HAP-1 (cell line): ENCODE measurements around the gene CCDC3.
"Not testable (repeated sequence)": the region's sequence is repeated elsewhere in the genome, so short reads cannot be mapped to it uniquely, and the experiment has no call there.

ENCODE experiments used
- DNase-seq, 2 experiments: peaks; one replicate each; pipeline ENCODE4 v3.0.0-alpha.2; 2016 to 2020; ENCODE audit warnings: low spot score in 2 of 2
- H3K27me3 ChIP-seq: fragments of 250-450 bp; sonication (Bioruptor Pico); 2 replicates; pipeline ENCODE4 v1.5.1; 2020; ENCODE audit warnings: low read depth, mild to moderate bottlenecking, moderate library complexity
- H3K36me3 ChIP-seq: fragments of 250-450 bp; sonication (Bioruptor Pico); replicated peaks from 2 replicates; pipeline ENCODE4 v1.5.1; 2020; ENCODE audit warnings: mild to moderate bottlenecking
- H3K4me1 ChIP-seq: fragments of 250-450 bp; sonication (Bioruptor Pico); 2 replicates; pipeline ENCODE4 v1.5.1; 2020; ENCODE audit warnings: mild to moderate bottlenecking
- H3K4me3 ChIP-seq: fragments of 250-450 bp; sonication (Bioruptor Pico); 2 replicates; pipeline ENCODE4 v1.5.1; 2020; ENCODE audit warnings: mild to moderate bottlenecking, moderate library complexity
- H3K9me3 ChIP-seq: fragments of 250-450 bp; sonication (Bioruptor Pico); 2 replicates; pipeline ENCODE4 v1.5.1; 2020; ENCODE audit warnings: mild to moderate bottlenecking, moderate library complexity
- in situ Hi-C: fragments of 300-500 bp; cut with MboI; formaldehyde crosslinking; loops from 3 replicates; pipeline ENCODE4 v1.14.3; 2020; ENCODE audit warnings: low sequenced_read_pairs, inconsistent platforms, mixed read lengths

The CCDC3 gene

DNA sequence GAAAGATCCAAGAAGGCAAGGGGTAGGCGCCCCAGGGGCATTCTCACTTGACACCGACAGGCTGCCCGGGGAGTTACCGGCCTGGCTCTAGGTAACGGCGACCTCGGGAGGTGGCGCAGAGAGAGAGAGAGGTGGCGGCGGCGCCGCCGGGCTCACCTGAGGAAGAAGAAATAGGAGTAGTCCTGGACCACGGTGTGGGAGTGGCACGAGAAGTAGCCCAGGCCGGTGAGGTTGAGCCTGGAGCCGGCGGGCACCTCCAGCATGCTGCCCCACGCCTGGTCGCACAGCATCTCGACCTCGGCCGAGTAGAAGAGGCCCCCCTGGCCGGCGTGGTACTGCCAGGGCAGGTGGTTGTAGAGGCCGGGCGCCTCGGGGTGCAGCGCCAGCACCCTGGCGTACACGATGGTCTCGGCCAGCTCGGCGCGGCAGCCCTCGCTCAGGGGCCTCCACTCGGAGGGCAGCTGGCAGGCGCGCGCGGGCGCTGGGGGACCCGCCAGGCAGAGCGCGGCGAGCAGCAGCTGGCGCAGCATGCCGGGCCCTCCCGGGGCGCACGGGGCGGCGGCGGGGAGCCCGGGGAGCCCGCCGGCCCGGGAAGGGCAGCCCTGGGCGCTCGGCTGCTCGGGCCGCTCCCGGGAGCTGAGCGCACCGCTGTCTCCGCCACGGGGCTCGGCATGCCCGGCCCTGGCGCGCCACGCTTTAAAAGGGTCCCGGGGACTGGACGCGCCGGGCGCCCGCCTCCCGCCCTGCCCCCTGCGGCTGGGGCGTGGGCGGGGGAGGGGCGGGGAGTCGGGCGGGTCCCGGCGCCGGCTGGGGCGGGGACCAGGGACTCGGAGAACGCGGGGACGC, at the start of gene CCDC3:
Gene CCDC3, minus strand, starts transcription at position 673 of the 846 bp plus-strand sequence. Its CDS starts 143 bp downstream, at position 530.
- in situ Hi-C loops, result no loop called here
- Histone ChIP-seq H3K9me3 (no peaks in the 10 kb centered on the region), H3K4me1 (peaks cover 4% of the 10 kb centered on the region), H3K27me3 (no peaks in the 10 kb centered on the region), H3K36me3 (no peaks in the 10 kb centered on the region), H3K4me3 (peak within 1 kb of the TSS; percentile 40)
- peak; percentile 54 to 73 for DNase-seq

DNA sequence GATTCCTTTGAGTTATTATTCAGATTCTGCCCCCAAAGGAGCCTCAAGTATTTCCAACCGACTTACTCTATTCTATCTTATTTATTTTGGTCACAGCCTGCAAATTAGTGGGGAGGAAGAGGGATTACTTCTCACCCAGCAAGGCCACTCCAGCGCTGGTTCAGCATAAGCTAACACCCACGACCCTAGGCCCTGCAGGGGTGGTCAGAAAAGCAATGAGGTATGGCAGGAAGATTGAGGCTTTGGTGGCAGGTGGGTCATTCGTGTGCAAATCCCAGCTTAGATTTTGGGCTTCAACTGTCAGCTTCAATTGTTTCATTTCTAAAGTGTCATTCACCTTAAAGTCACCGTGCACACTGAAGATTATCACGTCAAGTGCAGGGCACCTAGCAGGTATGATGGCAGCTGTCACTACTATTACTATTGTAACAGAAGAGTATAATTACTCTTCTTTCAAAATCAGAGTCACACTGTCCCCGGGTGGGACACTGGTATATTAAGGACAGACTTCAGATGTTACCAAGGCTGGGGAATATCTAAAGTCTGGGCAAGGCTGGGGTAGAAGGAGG, 49.7 kb upstream of the CCDC3 start:
- Histone ChIP-seq H3K9me3 (no peaks in the 10 kb centered on the region), H3K4me3 (no peak overlapping the region), H3K27me3 (no peaks in the 10 kb centered on the region; the same call in 1 of the 2 replicates), H3K4me1 (no peaks in the 10 kb centered on the region), H3K36me3 (no peaks in the 10 kb centered on the region)
- in situ Hi-C loops, result loop anchor here (25.0 kb wide), 2 partner anchors 339 to 789 kb away; no protein-coding TSS in a partner anchor
- no peak for DNase-seq

DNA sequence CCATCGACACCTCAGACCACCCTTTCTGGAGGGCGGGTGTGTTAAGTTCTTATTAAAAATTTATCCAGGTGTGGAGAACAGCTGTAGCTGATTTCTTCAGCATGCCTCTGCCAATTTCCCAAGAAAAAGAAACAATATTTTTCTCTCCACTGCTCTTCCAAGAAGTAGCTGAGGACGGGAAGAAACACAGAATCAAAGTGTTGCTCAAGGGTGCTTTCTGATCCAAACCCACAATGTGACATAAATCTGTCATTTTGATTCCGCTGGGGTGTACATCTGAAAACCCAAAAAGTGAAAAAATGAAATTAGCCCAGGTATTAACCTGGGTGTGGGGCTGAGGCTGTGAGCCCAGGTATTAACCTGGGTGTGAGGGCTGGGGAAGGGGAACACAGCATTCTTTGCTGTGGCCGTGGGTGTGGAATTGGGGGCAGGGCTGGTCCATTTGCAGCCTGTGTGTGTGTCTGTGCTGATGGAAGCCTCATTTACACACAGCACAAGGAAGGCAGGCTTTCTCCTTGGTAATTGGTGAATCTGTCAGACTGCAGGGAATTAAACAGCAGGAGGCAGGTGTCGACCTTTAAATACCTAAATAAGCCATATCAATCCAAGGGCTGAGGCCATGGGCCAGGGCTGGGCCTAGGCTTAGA, 48.4 kb upstream of the CCDC3 start:
- Histone ChIP-seq H3K27me3 (no peaks in the 10 kb centered on the region; the same call in 1 of the 2 replicates), H3K9me3 (no peaks in the 10 kb centered on the region), H3K4me3 (no peak overlapping the region), H3K4me1 (no peaks in the 10 kb centered on the region), H3K36me3 (no peaks in the 10 kb centered on the region)
- in situ Hi-C loops, result loop anchor here (25.0 kb wide), 2 partner anchors 338 to 788 kb away; no protein-coding TSS in a partner anchor
- no peak for DNase-seq

DNA sequence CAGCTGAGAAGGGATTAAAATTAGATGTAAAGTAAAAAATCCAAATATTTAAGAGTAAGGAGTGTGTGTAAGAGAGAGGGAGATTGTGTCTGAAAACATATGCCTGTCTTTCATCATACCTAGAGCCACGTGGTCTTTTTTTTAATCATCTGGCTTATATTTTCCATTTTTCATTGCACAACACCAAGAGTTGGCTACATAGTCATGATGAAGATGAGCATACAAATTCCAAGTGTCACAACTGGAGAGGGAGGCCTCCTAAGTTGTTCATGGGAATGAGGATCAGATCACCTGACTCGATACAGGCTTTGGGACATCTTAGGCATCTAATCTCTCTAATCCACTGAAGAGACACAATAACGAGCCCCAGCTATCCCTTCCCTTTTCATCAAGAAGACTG, 47.2 kb upstream of the CCDC3 start:
- H3K36me3 ChIP-seq, result no peaks in the 10 kb centered on the region

DNA sequence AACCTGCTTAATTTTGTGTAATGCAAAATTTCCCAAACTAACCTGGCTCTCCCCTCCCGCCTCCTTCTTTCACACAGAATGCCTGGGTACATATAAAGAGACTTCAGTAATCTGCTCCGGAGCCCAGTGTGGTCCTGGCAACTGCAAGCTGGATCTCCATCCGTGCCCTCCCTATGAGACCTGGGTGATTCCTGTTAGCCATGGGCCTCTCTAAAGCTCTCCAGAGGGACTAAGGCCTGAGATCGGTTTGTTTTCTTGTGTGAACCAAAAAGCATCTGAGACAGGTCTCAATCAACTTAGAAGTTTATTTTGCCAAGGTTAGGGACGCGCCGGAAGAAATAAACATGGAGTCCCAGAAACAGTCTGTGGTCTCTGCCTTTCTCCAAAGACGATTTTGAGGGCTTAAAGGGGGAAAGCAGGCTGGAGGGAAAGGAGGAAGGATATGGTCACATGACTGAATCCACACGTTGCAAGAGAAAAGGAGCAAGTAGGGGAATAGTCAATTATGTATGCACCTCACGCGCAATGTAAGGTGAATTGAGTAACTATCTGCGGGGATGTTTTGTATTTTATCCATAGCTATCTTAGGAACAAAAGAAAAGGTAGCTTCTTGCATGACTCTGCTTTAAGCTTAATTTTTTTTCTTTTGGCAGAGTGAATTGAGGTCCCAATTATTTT, 46.2 kb upstream of the CCDC3 start:
- no peaks in the 10 kb centered on the region for H3K4me1 ChIP-seq
- no peaks in the 10 kb centered on the region; the same call in 1 of the 2 replicates for H3K27me3 ChIP-seq
- no peaks in the 10 kb centered on the region for H3K9me3 ChIP-seq
- H3K4me3 ChIP-seq, result no peak overlapping the region
- no peak for DNase-seq
- in situ Hi-C loops, result no loop called here
- H3K36me3 ChIP-seq, result no peaks in the 10 kb centered on the region

More for the DNA sequence above, 47.2 kb upstream of the CCDC3 start:
- Histone ChIP-seq H3K4me3 (no peak overlapping the region), H3K27me3 (no peaks in the 10 kb centered on the region; the same call in 1 of the 2 replicates), H3K4me1 (no peaks in the 10 kb centered on the region), H3K9me3 (no peaks in the 10 kb centered on the region)
- in situ Hi-C loops, result no loop called here
- no peak for DNase-seq

DNA sequence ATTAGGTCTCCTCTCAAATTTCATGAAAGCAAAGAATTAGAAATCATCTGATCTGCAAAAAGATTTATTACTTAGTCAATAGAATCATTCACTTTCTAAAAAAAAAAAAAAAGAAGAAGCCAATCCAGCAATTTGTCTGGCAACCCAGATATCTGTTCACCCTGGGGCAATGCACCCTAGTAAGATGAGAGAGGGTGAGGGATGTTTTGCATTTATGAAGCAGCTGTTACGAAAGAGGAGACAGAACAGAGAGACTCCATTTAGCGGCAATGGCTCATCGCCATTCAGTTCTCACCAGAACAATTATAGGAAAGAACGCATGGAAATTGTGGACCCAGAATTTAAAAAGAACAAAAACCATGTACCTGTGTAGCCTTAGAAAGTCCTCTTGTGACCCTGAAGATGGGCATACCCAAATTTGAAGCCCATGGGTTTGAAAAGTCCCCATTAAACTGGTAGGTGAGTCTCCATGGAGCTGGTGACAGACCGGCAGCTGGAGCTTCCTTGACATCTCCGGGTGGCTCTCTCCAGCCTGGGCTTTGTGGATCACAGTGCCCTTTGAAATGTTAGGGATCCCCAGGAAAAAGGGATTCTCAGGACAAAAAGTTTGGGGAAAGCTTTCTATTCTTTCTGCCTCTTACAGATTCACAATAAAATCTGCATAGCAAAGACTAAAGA, 45.5 kb upstream of the CCDC3 start:
- Histone ChIP-seq H3K9me3 (no peaks in the 10 kb centered on the region), H3K4me3 (no peak overlapping the region), H3K4me1 (no peaks in the 10 kb centered on the region), H3K36me3 (no peaks in the 10 kb centered on the region), H3K27me3 (no peaks in the 10 kb centered on the region; the same call in 1 of the 2 replicates)
- DNase-seq, result no peak
- in situ Hi-C loops, result no loop called here

DNA sequence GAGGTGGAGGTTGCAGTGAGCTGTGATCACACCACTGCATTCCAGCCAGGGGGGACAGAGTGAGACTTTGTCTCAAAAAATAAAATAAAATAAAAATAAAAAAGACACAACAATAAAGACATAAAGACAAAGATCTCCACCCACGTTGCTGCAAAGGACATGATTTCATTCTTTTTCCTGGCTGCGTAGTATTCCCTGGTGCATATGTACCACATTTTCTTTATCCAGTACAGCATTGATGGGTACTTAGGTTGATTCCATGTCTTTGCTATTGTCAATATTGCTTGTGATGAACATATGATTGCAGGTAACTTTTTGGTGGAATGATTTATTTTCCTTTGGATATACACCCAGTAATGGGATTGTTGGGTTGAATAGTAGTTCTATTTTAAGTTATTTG, 42.0 kb upstream of the CCDC3 start:
- Histone ChIP-seq H3K27me3 (no peaks in the 10 kb centered on the region; the same call in 1 of the 2 replicates), H3K4me3 (no peak overlapping the region), H3K36me3 (no peaks in the 10 kb centered on the region), H3K9me3 (no peaks in the 10 kb centered on the region), H3K4me1 (no peaks in the 10 kb centered on the region)
- in situ Hi-C loops, result no loop called here
- DNase-seq, result no peak

DNA sequence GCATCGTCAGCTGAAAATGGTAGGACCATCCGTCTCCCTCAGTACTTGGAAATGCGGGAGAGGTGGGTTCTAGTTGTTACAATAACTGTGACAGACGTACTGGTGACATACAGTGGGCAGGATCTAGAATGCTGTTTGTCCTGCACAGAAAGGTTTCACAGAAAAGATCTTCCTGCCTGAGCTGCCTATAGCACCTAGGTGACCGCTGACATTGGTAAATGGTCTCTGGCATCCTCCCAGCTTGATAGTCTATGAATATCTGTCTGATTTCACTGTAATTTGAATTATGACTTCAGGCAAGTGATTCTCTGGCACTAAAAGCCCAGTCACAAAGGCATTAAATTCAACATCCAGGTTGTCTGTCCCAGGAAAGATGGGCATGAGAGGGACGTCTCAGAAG, 38.2 kb upstream of the CCDC3 start:
- H3K9me3 ChIP-seq, result no peaks in the 10 kb centered on the region
- H3K36me3 ChIP-seq, result no peaks in the 10 kb centered on the region
- in situ Hi-C loops, result no loop called here
- no peaks in the 10 kb centered on the region for H3K27me3 ChIP-seq
- DNase-seq, result no peak
- H3K4me1 ChIP-seq, result no peaks in the 10 kb centered on the region
- no peak overlapping the region for H3K4me3 ChIP-seq

DNA sequence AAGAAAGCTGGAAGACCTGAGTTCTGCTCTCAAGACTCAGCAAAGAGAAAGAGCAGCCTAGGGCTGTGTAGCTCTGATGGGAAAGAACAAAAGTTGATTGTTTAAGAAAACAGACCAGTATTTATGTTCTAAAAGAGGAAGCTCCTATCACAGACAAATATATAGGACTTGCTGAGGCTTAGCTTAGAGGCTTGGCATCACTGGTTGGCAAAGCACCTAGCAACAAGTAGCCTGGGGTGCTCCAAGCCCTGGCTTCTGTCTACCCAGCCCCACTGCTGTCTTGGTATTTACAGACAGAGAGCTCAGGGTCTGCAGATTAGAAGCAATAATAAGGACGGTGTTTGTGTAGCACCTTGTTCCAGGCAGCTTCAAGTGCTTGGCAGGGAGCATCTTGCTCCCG, 36.9 kb upstream of the CCDC3 start:
- no peaks in the 10 kb centered on the region for H3K27me3 ChIP-seq
- H3K36me3 ChIP-seq, result no peaks in the 10 kb centered on the region
- no peak overlapping the region for H3K4me3 ChIP-seq
- H3K4me1 ChIP-seq, result no peaks in the 10 kb centered on the region
- H3K9me3 ChIP-seq, result no peaks in the 10 kb centered on the region
- DNase-seq, result no peak
- in situ Hi-C loops, result no loop called here

DNA sequence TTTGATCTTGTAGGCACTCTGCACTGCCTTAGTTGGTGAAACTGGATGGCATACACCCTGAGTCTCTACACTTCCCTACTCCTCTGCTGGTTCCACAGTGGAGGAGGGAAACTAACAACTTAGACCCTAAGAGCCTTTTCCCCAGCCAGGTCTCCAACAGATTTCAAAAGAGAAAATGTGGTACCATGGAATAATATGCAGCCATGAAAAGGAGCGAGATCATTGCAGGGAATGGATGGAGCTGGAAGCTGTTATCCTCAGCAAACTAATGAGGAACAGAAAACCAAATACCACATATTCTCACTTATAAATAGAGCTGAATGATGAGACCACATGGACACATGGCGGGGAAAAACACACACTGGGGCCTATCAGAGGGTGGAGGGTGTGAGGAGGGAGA, 36.3 kb upstream of the CCDC3 start:
- Histone ChIP-seq H3K4me1 (no peaks in the 10 kb centered on the region), H3K36me3 (no peaks in the 10 kb centered on the region), H3K4me3 (no peak overlapping the region), H3K27me3 (no peaks in the 10 kb centered on the region), H3K9me3 (no peaks in the 10 kb centered on the region)
- DNase-seq, result no peak
- in situ Hi-C loops, result no loop called here

DNA sequence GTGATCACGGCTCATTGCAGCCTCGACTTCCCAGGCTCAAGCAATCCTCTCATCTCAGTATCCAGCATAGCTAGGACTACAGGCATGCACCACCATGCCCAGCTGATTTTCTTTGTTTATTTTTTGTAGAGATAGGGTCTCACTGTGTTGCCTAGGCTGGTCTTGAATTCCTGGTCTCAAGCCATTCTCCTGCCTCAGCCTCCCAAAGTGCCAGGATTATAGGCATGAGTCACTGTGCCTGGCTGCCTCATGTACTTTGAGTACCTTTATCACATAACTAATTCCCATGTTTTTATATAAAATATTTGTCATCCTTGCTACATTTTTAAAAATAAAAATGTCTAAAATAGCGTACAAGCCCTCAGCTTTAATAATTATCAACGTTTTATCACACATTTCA, 35.3 kb upstream of the CCDC3 start:
- no peaks in the 10 kb centered on the region for H3K27me3 ChIP-seq
- no peaks in the 10 kb centered on the region for H3K9me3 ChIP-seq
- H3K36me3 ChIP-seq, result no peaks in the 10 kb centered on the region
- H3K4me1 ChIP-seq, result no peaks in the 10 kb centered on the region
- H3K4me3 ChIP-seq, result no peak overlapping the region
- in situ Hi-C loops, result no loop called here
- DNase-seq, result no peak

DNA sequence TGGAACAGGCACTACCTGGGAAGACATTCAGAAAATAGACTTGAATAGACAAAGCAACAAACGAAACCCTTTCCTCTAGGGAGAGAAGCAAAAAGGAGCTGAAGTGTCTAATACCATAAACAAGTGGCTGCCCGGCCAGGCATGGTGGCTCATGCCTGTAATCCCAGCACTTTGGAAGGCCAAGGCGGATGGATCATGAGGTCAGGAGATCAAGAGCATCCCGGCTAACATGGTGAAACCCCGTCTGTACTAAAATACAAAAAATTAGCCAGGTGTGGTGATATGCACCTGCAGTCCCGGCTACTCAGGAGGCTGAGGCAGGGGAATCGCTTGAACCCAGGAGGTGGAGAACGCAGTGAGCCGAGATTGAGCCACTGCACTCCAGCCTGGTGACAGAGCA, 34.2 kb upstream of the CCDC3 start:
- H3K4me3 ChIP-seq, H3K27me3 ChIP-seq, H3K4me1 ChIP-seq, H3K36me3 ChIP-seq, in situ Hi-C loops, DNase-seq, H3K9me3 ChIP-seq: not testable (repeated sequence)

DNA sequence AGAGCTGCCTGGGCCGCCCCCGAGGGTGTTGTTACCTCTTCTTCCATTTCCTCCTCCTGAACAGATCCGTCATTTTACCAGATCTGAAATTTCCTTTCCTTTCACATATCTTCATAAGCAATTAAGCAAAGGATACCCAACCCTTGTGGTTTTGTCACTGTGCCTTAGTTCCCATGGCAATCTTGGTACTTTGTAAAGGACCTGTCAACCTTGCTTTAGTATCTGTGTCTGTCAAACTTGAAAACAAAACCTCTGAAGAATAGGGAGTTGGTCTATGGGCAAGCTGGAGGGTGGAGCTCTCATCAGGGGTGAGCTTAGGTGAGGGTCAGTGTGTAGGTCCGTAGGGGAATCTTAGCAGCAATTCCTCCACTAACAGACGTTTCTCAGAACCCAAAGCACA, 25.4 kb upstream of the CCDC3 start:
- Histone ChIP-seq H3K9me3 (peaks cover 9% of the 10 kb centered on the region; the same call in 1 of the 2 replicates), H3K4me1 (no peaks in the 10 kb centered on the region), H3K36me3 (no peaks in the 10 kb centered on the region), H3K4me3 (no peak overlapping the region), H3K27me3 (no peaks in the 10 kb centered on the region; the same call in none of the 2 replicates)
- in situ Hi-C loops, result no loop called here
- no peak for DNase-seq
